ENCODE measurements around the gene NFIC.
"Not testable (repeated sequence)": the region's sequence is repeated elsewhere in the genome, so short reads cannot be mapped to it uniquely, and the experiment has no call there.

The NFIC gene

GRCh38 chr19:3431760-3432397 is 65.5 kb downstream of the NFIC start:
- DNase-seq = no peak

- no peak for DNase-seq
Measured at GRCh38 chr19:3433313-3433712, 66.9 kb downstream of the NFIC start.

- DNase-seq = no peak
Measured at GRCh38 chr19:3433805-3434540, 67.6 kb downstream of the NFIC start.

GRCh38 chr19:3434630-3435553 is 68.5 kb downstream of the NFIC start:
- DNase-seq = peak; percentile 95

GRCh38 chr19:3440082-3440481 is 73.7 kb downstream of the NFIC start:
- peak; percentile 39 for DNase-seq

GRCh38 chr19:3441089-3441985 is 75.0 kb downstream of the NFIC start:
- DNase-seq = no peak

- DNase-seq = no peak
Measured at GRCh38 chr19:3441986-3442329, 75.6 kb downstream of the NFIC start.

- no peak for DNase-seq
Measured at GRCh38 chr19:3442487-3443071, 76.2 kb downstream of the NFIC start.

- DNase-seq = no peak
Measured at GRCh38 chr19:3443840-3444694, 77.7 kb downstream of the NFIC start.

GRCh38 chr19:3444695-3445234 is 78.4 kb downstream of the NFIC start:
- no peak for DNase-seq

- not testable (repeated sequence) for DNase-seq
Measured at GRCh38 chr19:3446657-3447056, 80.3 kb downstream of the NFIC start.

GRCh38 chr19:3448616-3449334 is 82.4 kb downstream of the NFIC start:
- no peak for DNase-seq

- DNase-seq = no peak
Measured at GRCh38 chr19:3450796-3451411, 84.5 kb downstream of the NFIC start.

- DNase-seq = no peak
Measured at GRCh38 chr19:3451451-3451866, 85.1 kb downstream of the NFIC start.

- DNase-seq = no peak
Measured at GRCh38 chr19:3452171-3452941, 86.0 kb downstream of the NFIC start.

GRCh38 chr19:3452942-3453214 is 86.5 kb downstream of the NFIC start:
- not testable (repeated sequence) for DNase-seq

GRCh38 chr19:3453840-3454239 is 87.5 kb downstream of the NFIC start:
- DNase-seq = no peak

- no peak for DNase-seq
Measured at GRCh38 chr19:3454656-3455392, 88.4 kb downstream of the NFIC start.
